ENCODE data around the gene TTC7B. TPM values are rescaled to one million over a fixed set of nuclear protein-coding genes. Genes with fewer than 3 reads are reported as not detected.
A peak's percentile ranks its signal among the peaks of the same experiment; 100 is the strongest.

TTC7B gene
- total RNA-seq, 1 donor from 2014 or later: 55.5 TPM

DNA sequence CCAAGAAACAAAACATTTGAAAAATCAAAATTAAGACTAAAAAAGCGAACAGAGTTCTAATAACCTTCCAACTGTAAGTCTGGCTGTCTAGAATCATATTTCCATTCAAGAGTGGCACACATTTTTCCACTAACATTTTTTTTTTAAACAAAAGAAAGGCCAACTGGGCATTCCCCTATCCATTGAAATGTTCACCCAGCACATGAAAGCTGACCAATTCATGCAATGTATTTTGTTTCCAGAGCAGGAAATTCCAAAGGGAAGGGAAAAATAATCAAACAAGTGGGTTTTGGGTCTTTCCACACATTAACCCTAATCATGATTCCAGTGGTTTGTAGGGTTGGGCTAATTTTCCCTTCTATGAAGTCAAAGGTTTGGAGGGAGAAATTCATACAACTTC lies 212.9 kb downstream of the TTC7B start:
- Histone ChIP-seq H3K4me3 (no peak overlapping the region), H3K9me3 (replicated peaks) (no peaks in the 10 kb centered on the region), H3K36me3 (peaks cover 6% of the 10 kb centered on the region), H3K27me3 (ENCODE audit: low read depth) (no peaks in the 10 kb centered on the region), H3K4me1 (peaks cover 30% of the 10 kb centered on the region), H3K27ac (replicated peaks) (no peak overlapping the region)
- TF ChIP-seq, protein P1, sequence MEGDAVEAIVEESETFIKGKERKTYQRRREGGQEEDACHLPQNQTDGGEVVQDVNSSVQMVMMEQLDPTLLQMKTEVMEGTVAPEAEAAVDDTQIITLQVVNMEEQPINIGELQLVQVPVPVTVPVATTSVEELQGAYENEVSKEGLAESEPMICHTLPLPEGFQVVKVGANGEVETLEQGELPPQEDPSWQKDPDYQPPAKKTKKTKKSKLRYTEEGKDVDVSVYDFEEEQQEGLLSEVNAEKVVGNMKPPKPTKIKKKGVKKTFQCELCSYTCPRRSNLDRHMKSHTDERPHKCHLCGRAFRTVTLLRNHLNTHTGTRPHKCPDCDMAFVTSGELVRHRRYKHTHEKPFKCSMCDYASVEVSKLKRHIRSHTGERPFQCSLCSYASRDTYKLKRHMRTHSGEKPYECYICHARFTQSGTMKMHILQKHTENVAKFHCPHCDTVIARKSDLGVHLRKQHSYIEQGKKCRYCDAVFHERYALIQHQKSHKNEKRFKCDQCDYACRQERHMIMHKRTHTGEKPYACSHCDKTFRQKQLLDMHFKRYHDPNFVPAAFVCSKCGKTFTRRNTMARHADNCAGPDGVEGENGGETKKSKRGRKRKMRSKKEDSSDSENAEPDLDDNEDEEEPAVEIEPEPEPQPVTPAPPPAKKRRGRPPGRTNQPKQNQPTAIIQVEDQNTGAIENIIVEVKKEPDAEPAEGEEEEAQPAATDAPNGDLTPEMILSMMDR (IDR thresholded peaks at IDR 0.05; ENCODE audit: borderline replicate concordance): no peak
- intact Hi-C loops (cut with micrococcal nuclease): no loop called here
- no peak for DNase-seq

DNA sequence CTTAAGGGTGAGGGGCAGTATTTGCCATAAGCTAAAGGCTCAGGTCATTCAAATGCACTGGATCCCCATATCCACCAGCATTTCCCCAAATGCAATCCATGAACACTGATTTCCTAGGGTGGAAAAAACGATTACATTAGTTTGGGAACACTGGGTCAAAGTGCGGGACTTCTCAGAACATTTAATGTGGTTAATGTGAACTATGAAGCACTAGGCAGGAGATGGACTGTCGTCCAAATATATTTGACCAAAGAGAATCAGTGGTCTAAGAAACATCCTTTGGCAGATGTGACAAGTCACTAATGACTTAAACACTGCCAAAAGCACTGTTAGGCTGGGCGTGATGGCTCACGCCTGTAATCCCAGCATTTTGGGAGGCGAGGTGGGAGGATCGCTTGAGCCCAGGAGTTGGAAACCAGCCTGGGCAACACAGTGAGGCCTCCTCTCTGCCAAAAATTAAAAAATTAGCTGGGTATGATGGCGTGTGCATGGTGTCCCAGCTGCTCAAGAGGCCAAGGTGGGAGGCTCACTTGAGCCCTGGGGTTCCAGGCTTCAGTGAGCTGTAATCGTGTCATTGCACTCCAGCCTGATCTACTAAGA lies 214.0 kb downstream of the TTC7B start:
- TF ChIP-seq, protein P1 (IDR thresholded peaks at IDR 0.05; ENCODE audit: borderline replicate concordance): no peak
- DNase-seq: no peak
- Histone ChIP-seq H3K27ac (replicated peaks) (no peak overlapping the region), H3K9me3 (replicated peaks) (no peaks in the 10 kb centered on the region), H3K36me3 (no peaks in the 10 kb centered on the region), H3K27me3 (ENCODE audit: low read depth) (no peaks in the 10 kb centered on the region), H3K4me1 (peaks cover 29% of the 10 kb centered on the region), H3K4me3 (no peak overlapping the region)
- intact Hi-C loops (cut with micrococcal nuclease): no loop called here

DNA sequence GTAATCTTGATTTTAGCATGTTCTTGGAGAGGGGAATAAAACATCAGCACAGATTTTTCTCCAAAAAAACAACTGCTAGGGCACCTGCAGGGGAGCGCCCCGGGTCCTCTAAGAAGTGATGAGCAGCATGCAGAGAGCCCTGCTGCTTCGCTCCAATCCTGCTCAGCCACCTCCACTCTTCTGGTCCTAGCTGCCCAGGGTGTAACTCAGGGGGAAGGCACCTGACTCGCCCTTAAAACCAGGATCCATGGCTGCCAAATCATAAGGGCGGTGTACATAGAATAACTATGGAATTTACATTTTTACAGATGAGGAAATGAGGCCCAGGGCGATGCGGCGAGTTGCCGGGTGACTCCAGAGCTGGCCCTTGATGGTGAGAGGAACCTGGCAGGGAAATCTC lies 214.7 kb downstream of the TTC7B start:
- Histone ChIP-seq H3K27me3 (ENCODE audit: low read depth) (no peaks in the 10 kb centered on the region), H3K4me1 (peaks cover 23% of the 10 kb centered on the region), H3K27ac (replicated peaks) (no peak overlapping the region), H3K9me3 (replicated peaks) (no peaks in the 10 kb centered on the region), H3K4me3 (no peak overlapping the region), H3K36me3 (no peaks in the 10 kb centered on the region)
- no peak for DNase-seq
- TF ChIP-seq, protein P1 (IDR thresholded peaks at IDR 0.05; ENCODE audit: borderline replicate concordance): no peak
- intact Hi-C loops (cut with micrococcal nuclease): no loop called here

DNA sequence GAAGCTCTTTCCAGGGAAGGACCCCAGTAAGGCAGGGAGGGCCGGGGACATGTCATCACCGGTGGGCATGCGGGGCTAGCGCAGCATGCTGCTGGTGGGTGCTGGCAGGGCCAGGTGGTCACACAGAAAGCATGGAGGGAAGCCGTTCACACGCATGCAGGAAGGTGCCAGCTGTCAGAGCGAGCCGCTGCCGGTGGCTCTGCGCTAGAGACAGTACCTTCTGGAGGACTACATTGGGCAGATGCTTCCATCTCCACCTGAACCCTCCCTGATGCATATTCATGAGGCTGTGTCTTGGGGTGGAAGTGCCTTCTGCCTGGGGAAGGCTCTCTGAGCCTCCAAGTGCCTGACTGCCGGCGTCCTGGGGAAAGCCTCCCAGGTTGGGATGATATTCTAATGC lies 215.6 kb downstream of the TTC7B start:
- Histone ChIP-seq H3K4me1 (peaks cover 18% of the 10 kb centered on the region), H3K27ac (replicated peaks) (no peak overlapping the region), H3K27me3 (ENCODE audit: low read depth) (no peaks in the 10 kb centered on the region), H3K36me3 (no peaks in the 10 kb centered on the region), H3K4me3 (no peak overlapping the region), H3K9me3 (replicated peaks) (no peaks in the 10 kb centered on the region)
- TF ChIP-seq, protein P1 (IDR thresholded peaks at IDR 0.05; ENCODE audit: borderline replicate concordance): no peak
- no peak for DNase-seq
- intact Hi-C loops (cut with micrococcal nuclease): no loop called here

DNA sequence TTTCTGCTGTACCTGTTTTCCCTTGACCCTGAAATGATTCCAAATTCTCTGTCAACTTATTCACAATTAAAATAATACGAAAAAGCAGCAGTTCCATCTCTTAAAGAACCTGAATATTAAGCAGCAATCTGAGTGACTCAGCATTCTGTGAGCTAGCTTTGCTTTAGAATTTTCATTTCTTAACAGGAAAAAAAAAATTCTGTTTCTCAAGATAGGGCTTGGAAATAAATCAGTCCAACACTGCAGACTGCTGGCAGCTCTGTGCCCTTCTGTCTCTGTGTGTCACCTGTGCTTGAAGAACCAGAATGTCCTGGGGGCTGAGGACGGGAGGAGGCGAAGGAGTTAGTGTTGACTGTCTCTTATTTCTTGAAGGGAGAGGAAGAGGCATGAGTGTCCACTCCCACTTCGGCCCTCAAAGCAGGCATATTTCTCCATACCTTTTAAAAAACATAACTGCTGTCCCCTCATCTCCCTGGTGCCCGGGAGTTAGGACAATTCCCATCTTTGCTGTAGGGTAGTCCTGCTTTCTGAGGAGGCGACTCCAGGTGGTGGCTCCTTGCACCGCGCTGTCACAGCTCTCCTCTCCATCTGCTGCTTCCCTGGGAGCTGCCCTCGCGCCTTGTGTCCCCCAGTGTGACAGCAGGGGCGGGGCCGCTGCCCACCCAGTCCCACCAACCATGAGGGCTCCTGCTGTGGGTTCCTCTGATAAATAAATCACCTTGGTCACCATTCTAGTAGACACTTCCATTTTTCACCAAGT lies 216.3 kb downstream of the TTC7B start:
- Histone ChIP-seq H3K9me3 (replicated peaks) (no peaks in the 10 kb centered on the region), H3K27ac (replicated peaks) (no peak overlapping the region), H3K4me3 (no peak overlapping the region), H3K4me1 (peaks cover 14% of the 10 kb centered on the region), H3K27me3 (ENCODE audit: low read depth) (no peaks in the 10 kb centered on the region), H3K36me3 (no peaks in the 10 kb centered on the region)
- TF ChIP-seq, protein P1 (IDR thresholded peaks at IDR 0.05; ENCODE audit: borderline replicate concordance): peak; percentile 50
- intact Hi-C loops (cut with micrococcal nuclease): no loop called here
- DNase-seq: no peak

Data from left ventricle myocardium inferior (tissue), 1 donor.